ENCODE measurements around the gene HTR3D.

GRCh38 chr3:184085389-184085852 is 53.9 kb downstream of the HTR3D start:
- TF ChIP-seq POLR2A (IDR thresholded peaks at IDR 0.05; ENCODE audit: extremely low read depth, insufficient read length): no peak
- TF ChIP-seq CTCF (IDR thresholded peaks at IDR 0.05; ENCODE audit: low read depth, low read length): no peak
- no peak for TF ChIP-seq MYC (IDR thresholded peaks at IDR 0.05; ENCODE audit: low read depth, low read length)
- no peak for TF ChIP-seq MAX (IDR thresholded peaks at IDR 0.05; ENCODE audit: low read depth, low read length)
